WI38 (cell line): ENCODE data around the gene CFH.
"Not testable (repeated sequence)": the region's sequence is repeated elsewhere in the genome, so short reads cannot be mapped to it uniquely, and the experiment has no call there.

ENCODE experiments used
- H3K4me3 ChIP-seq: 2 replicates; pipeline ENCODE4 v1.5.1; 2011; ENCODE audit warnings: low read depth, mild to moderate bottlenecking, control low read depth, low read length
- CTCF ChIP-seq: IDR thresholded peaks from 2 replicates; pipeline ENCODE4 v1.5.1; 2012; ENCODE audit warnings: low read depth, mild to moderate bottlenecking, control low read depth, low read length

Gene CFH

GRCh38 chr1:196623079-196623478, 28.8 kb upstream of the CFH start:
- no peak for TF ChIP-seq CTCF

DNA sequence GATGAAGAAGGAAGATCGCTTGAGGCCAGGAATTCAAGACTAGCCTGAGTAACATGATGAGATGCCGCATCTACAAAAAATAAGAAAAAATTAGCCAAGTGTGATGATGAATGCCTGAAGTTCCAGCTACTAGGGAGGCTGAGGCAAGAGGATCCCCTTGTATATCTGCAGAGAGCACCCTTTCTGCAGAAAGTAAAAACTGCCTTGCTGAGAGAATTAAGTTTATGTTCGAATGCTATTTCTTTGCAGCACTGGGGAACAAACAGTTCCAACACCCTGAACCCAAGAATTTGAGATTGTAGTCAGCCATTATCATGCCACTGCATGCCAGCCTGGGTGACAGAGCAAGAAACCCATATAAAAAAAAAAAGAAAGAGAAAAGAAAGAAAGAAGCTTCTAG, 23.0 kb upstream of the CFH start:
- no peak overlapping the region for H3K4me3 ChIP-seq
- no peak for TF ChIP-seq CTCF

More at GRCh38 chr1:196623079-196623478, 28.8 kb upstream of the CFH start:
- H3K4me3 ChIP-seq: no peak overlapping the region

DNA sequence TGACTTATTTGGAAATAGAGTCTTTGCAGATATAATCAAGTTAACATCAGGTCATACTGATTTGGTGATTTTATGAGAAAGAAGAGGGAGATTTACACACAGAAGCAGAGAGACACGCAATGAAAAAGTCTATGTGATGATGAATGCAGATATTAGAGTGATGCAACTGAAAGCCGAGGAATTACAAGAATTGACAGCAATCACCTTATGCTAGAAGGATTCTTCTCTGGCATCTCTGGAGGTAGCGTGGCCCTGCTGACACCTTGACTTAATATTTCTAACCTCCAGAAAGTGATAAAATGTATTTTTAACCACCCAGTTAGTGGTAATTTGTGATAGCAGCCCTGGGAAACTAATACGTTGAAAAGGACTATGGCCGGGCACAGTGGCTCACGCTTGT, 14.2 kb upstream of the CFH start:
- no peak for TF ChIP-seq CTCF
- no peak overlapping the region for H3K4me3 ChIP-seq

DNA sequence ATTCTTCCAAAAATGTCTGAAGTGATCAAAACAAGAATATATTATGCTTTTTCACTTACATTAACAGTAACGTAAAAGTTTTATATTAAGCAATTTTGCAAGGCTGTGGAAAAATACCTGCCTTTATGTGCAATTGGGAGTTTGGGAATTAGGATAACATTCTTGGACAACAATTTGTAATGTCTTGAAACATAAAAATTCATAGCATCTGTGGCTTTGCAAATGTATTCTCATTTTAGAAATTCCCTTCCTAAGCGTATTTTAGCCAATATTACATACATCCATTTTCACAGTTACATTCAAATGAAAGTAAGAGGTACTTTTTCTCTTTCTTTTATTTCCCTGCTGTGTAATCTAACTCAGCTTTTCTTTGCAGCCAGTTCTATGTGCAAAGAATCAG, 13.4 kb upstream of the CFH start:
- TF ChIP-seq CTCF: no peak
- no peak overlapping the region for H3K4me3 ChIP-seq

DNA sequence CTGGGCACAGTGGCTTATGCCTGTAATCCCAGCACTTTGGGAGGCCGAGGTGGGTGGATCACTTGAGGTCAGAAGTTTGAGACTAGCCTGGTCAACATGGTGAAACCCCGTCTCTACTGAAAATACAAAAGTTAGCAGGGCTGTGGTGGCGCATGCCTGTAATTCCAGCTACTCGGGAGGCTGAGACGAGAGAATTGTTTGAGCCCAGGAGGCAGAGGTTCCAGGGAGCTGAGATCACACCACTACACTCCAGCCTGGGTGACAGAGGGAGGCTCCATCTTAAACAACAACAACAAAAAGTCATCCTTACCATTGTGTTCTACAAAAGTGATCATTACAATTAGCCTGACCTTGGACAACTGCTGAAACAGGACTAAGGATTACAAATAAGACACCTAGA, 12.6 kb upstream of the CFH start:
- not testable (repeated sequence) for H3K4me3 ChIP-seq

DNA sequence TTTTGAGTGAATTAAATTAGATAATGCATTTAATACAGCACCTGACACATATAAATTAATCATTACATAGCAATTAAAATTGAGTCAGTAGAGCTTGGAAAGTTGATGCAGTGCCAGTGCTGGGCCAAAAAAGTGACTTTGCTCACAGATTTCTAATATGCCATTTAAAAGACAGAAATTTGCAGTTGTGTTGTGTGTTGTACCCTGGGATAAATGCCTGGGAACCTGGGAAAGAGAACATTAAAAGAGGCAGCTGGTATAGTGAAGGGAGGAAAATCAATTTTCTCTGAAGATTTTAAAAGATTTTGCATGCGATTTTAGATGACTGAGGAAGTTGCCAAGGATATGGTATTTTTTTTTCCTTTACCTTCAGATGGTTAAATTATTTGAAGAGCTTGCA, 10.9 kb upstream of the CFH start:
- H3K4me3 ChIP-seq: no peak overlapping the region
- TF ChIP-seq CTCF: no peak

DNA sequence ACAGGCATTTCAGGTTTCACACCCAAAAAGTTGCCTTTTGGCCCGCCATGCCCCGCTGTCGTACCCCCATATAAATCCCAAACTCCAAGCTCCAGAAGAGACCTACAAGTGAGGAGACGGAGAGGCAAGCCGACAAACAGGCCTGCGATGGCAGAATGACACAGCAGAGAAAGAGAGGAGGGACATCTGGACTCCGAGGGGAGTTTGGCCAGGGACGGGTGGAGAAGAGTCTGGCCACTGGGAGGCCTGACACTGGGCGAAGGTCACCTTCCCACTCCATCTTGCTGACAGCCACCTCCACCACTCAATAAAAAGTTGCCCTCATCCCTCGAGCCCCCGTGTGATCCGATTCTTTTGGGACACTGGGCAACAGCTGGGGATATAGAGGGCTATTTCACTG, 1.9 kb upstream of the CFH start:
- H3K4me3 ChIP-seq: no peak overlapping the region
- TF ChIP-seq CTCF: no peak

DNA sequence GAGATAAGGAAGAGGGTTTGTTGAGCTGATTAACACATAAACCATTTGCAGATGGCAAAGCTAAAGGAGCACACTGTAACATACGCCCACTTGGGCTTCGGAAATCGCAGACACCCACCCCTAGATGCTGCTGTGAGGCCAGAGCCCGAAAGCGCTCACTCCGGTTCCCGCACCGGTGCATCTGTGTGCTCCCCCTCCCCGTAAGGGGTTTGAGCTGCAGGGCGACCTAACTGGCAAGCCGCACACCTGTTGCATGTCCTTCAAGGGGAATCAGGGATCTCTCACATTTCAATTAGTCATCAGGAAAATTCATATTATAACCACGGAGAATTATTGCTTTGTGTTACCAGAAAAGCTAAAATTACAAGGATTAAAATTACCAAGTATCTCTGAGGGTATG, 1.4 kb upstream of the CFH start:
- no peak for TF ChIP-seq CTCF
- H3K4me3 ChIP-seq: no peak overlapping the region
